EH (cell line): Measurements from ENCODE around the gene MAN2A1.
"Not testable (repeated sequence)": the region's sequence is repeated elsewhere in the genome, so short reads cannot be mapped to it uniquely, and the experiment has no call there.

ENCODE experiments used
- DNase-seq: peaks from one replicate; pipeline ENCODE4 v3.0.0-alpha.2; 2015; ENCODE audit warnings: low read depth

MAN2A1 gene

GRCh38 chr5:109756543-109757185 lies 66.9 kb downstream of the MAN2A1 start:
- no peak for DNase-seq

GRCh38 chr5:109757490-109757889 lies 67.8 kb downstream of the MAN2A1 start:
- DNase-seq, result no peak

- peak; percentile 35 for DNase-seq
These were observed 69.6 kb downstream of the MAN2A1 start for GRCh38 chr5:109759306-109759705.

- DNase-seq, result not testable (repeated sequence)
These were observed 70.4 kb downstream of the MAN2A1 start for GRCh38 chr5:109760130-109760529.

- DNase-seq, result no peak
These were observed 73.1 kb downstream of the MAN2A1 start for GRCh38 chr5:109762821-109763220.

GRCh38 chr5:109767184-109767995 lies 77.7 kb downstream of the MAN2A1 start:
- DNase-seq, result no peak

GRCh38 chr5:109767997-109768396 lies 78.3 kb downstream of the MAN2A1 start:
- DNase-seq, result no peak

GRCh38 chr5:109769597-109770291 lies 80.0 kb downstream of the MAN2A1 start:
- peak; percentile 13 for DNase-seq

GRCh38 chr5:109775130-109775529 lies 85.4 kb downstream of the MAN2A1 start:
- no peak for DNase-seq

- DNase-seq, result peak; percentile 10
These were observed 89.5 kb downstream of the MAN2A1 start for GRCh38 chr5:109779036-109779735.

GRCh38 chr5:109784687-109785086 lies 95.0 kb downstream of the MAN2A1 start:
- DNase-seq, result peak; percentile 27

GRCh38 chr5:109786206-109786855 lies 96.6 kb downstream of the MAN2A1 start:
- no peak for DNase-seq

- no peak for DNase-seq
These were observed 98.9 kb downstream of the MAN2A1 start for GRCh38 chr5:109788596-109788995.

GRCh38 chr5:109792613-109793012 lies 102.9 kb downstream of the MAN2A1 start:
- DNase-seq, result no peak

- no peak for DNase-seq
These were observed 114.1 kb downstream of the MAN2A1 start for GRCh38 chr5:109803854-109804253.

- no peak for DNase-seq
These were observed 115.7 kb downstream of the MAN2A1 start for GRCh38 chr5:109805472-109805871.

GRCh38 chr5:109805883-109806282 lies 116.2 kb downstream of the MAN2A1 start:
- no peak for DNase-seq

GRCh38 chr5:109812698-109813097 lies 123.0 kb downstream of the MAN2A1 start:
- no peak for DNase-seq

- no peak for DNase-seq
These were observed 127.0 kb downstream of the MAN2A1 start for GRCh38 chr5:109816732-109817131.

GRCh38 chr5:109819878-109820277 lies 130.2 kb downstream of the MAN2A1 start:
- DNase-seq, result no peak

GRCh38 chr5:109823597-109823996 lies 133.9 kb downstream of the MAN2A1 start:
- DNase-seq, result peak; percentile 10

GRCh38 chr5:109825450-109825849 lies 135.7 kb downstream of the MAN2A1 start:
- peak; percentile 75 for DNase-seq
